Upper lobe of left lung (tissue), 4 donors: ENCODE results near the gene ARHGAP24.

Experiments used
- CTCF ChIP-seq, 6 experiments: fragments of 450-650 bp in 4 of 6; fragments of 200-600 bp in 2 of 6; sonication (generic) in 2 of 6; IDR thresholded peaks; one replicate each; pipeline ENCODE4 v1.5.1; 2016 to 2019; ENCODE audit warnings: antibody characterized with exemption in 6 of 6
- EP300 ChIP-seq, 4 donors: sonication (generic); formaldehyde crosslinking; IDR thresholded peaks; one replicate each; pipeline ENCODE4 v1.5.1; 2017; ENCODE audit warnings: antibody characterized with exemption in 4 of 4, control low read depth in 2 of 4
- POLR2A ChIP-seq, 4 donors: fragments of 450-650 bp; IDR thresholded peaks; one replicate each; pipeline ENCODE4 v1.5.1; 2016 to 2017; ENCODE audit warnings: antibody characterized with exemption in 4 of 4, mild to moderate bottlenecking in 2 of 4
- POLR2AphosphoS5 ChIP-seq, 2 donors: sonication (generic); formaldehyde crosslinking; IDR thresholded peaks; one replicate each; pipeline ENCODE4 v1.5.1; 2017; ENCODE audit warnings: antibody characterized with exemption in 2 of 2

- TF ChIP-seq POLR2AphosphoS5 (IDR thresholded peaks at IDR 0.05) (no peak), CTCF (IDR thresholded peaks at IDR 0.05) (no peak), EP300 (IDR thresholded peaks at IDR 0.05) (no peak), POLR2A (IDR thresholded peaks at IDR 0.05) (no peak)
Observed at GRCh38 chr4:85821688-85822455, 346.9 kb downstream of the ARHGAP24 start.
